GM11168 (cell line): ENCODE results near the gene TP53TG5.

Experiments used
- in situ Hi-C: fragments of 300-500 bp; cut with MboI; formaldehyde crosslinking; loops from one replicate; pipeline ENCODE4 v1.12.0; 2022; ENCODE audit warnings: low sequenced_read_pairs; ENCODE audit not compliant: unreplicated experiment

Gene TP53TG5

GRCh38 chr20:45350795-45351194 lies 27.3 kb downstream of the TP53TG5 start:
- in situ Hi-C loops = loop anchor here (25.0 kb wide), 1 partner anchor 412 kb away; no protein-coding TSS in a partner anchor

- in situ Hi-C loops = loop anchor here (25.0 kb wide), 1 partner anchor 412 kb away; no protein-coding TSS in a partner anchor
These were observed 27.9 kb downstream of the TP53TG5 start for GRCh38 chr20:45350217-45350616.

GRCh38 chr20:45347936-45348778 lies 30.0 kb downstream of the TP53TG5 start, which contains the start of gene SDC4:
Gene SDC4 (minus strand): TSS chr20:45348424. CDS start chr20:45348384, 40 bp downstream.
- in situ Hi-C loops = no loop called here

GRCh38 chr20:45347297-45347935 lies 30.7 kb downstream of the TP53TG5 start:
- in situ Hi-C loops = no loop called here

- in situ Hi-C loops = no loop called here
These were observed 31.3 kb downstream of the TP53TG5 start for GRCh38 chr20:45346851-45347250.

- in situ Hi-C loops = no loop called here
These were observed 31.8 kb downstream of the TP53TG5 start for GRCh38 chr20:45346291-45346718.

- in situ Hi-C loops = no loop called here
These were observed 32.8 kb downstream of the TP53TG5 start for GRCh38 chr20:45345104-45345936.

- in situ Hi-C loops = no loop called here
These were observed 33.8 kb downstream of the TP53TG5 start for GRCh38 chr20:45344168-45344860.

- in situ Hi-C loops = no loop called here
These were observed 34.5 kb downstream of the TP53TG5 start for GRCh38 chr20:45343532-45344167.

- in situ Hi-C loops = no loop called here
These were observed 35.1 kb downstream of the TP53TG5 start for GRCh38 chr20:45342855-45343531.

GRCh38 chr20:45341939-45342854 lies 35.9 kb downstream of the TP53TG5 start:
- in situ Hi-C loops = no loop called here

- in situ Hi-C loops = no loop called here
These were observed 36.6 kb downstream of the TP53TG5 start for GRCh38 chr20:45341579-45341938.

GRCh38 chr20:45340951-45341350 lies 37.2 kb downstream of the TP53TG5 start:
- in situ Hi-C loops = no loop called here

- in situ Hi-C loops = no loop called here
These were observed 37.8 kb downstream of the TP53TG5 start for GRCh38 chr20:45340236-45340847.

GRCh38 chr20:45339799-45340198 lies 38.3 kb downstream of the TP53TG5 start:
- in situ Hi-C loops = no loop called here

GRCh38 chr20:45339084-45339483 lies 39.0 kb downstream of the TP53TG5 start:
- in situ Hi-C loops = no loop called here
